Measurements from ENCODE around the gene OGDH.

The OGDH gene

GRCh38 chr7:44639671-44640321 lies 33.4 kb downstream of the OGDH start:
- Histone ChIP-seq H3K27me3 (ENCODE audit: insufficient read depth, low read length) (no peaks in the 10 kb centered on the region), H3K4me1 (ENCODE audit: insufficient read depth, low read length) (peaks cover 25% of the 10 kb centered on the region), H3K4me3 (ENCODE audit: low read length) (peak overlapping the region; percentile 19), H2AFZ (ENCODE audit: low read depth, low read length) (peak overlapping the region; percentile 8), H3K36me3 (ENCODE audit: insufficient read depth, low read length) (no peaks in the 10 kb centered on the region), H3K9me3 (ENCODE audit: low read length) (no peaks in the 10 kb centered on the region)

DNA sequence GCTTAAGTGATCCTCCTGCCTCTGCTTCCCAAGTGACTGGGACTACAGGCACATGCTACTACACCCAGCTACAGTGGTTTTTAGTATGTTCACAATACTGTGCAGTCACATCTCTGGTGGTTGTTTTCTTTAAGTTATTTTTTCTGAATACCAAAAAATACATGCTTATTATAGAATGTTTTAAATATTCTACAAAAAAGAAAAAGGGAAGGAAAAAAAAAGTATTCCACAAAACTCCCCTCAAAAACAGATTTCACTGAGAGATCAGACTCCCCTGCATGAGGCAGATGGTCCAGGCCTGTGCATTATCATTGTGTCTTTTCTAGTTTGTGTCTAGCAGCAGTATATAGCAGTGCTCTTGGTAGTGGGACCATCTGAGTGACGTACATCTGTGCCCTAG lies 36.8 kb downstream of the OGDH start:
- no peaks in the 10 kb centered on the region for H3K27me3 ChIP-seq (ENCODE audit: insufficient read depth, low read length)
- H3K4me3 ChIP-seq (ENCODE audit: low read length) = no peak overlapping the region
- H3K4me1 ChIP-seq (ENCODE audit: insufficient read depth, low read length) = peaks cover 20% of the 10 kb centered on the region
- no peak overlapping the region for H2AFZ ChIP-seq (ENCODE audit: low read depth, low read length)
- no peaks in the 10 kb centered on the region for H3K9me3 ChIP-seq (ENCODE audit: low read length)
- H3K36me3 ChIP-seq (ENCODE audit: insufficient read depth, low read length) = peaks cover 16% of the 10 kb centered on the region

GRCh38 chr7:44645254-44645653 lies 38.8 kb downstream of the OGDH start:
- Histone ChIP-seq H3K9me3 (ENCODE audit: low read length) (no peaks in the 10 kb centered on the region), H3K36me3 (ENCODE audit: insufficient read depth, low read length) (peaks cover 24% of the 10 kb centered on the region), H3K4me1 (ENCODE audit: insufficient read depth, low read length) (no peaks in the 10 kb centered on the region), H2AFZ (ENCODE audit: low read depth, low read length) (no peak overlapping the region), H3K4me3 (ENCODE audit: low read length) (no peak overlapping the region), H3K27me3 (ENCODE audit: insufficient read depth, low read length) (no peaks in the 10 kb centered on the region)

- no peak overlapping the region for H2AFZ ChIP-seq (ENCODE audit: low read depth, low read length)
- H3K4me3 ChIP-seq (ENCODE audit: low read length) = no peak overlapping the region
- H3K9me3 ChIP-seq (ENCODE audit: low read length) = no peaks in the 10 kb centered on the region
- no peaks in the 10 kb centered on the region for H3K27me3 ChIP-seq (ENCODE audit: insufficient read depth, low read length)
- no peaks in the 10 kb centered on the region for H3K4me1 ChIP-seq (ENCODE audit: insufficient read depth, low read length)
- H3K36me3 ChIP-seq (ENCODE audit: insufficient read depth, low read length) = peaks cover 27% of the 10 kb centered on the region
These were observed 39.3 kb downstream of the OGDH start for GRCh38 chr7:44645696-44646095.

DNA sequence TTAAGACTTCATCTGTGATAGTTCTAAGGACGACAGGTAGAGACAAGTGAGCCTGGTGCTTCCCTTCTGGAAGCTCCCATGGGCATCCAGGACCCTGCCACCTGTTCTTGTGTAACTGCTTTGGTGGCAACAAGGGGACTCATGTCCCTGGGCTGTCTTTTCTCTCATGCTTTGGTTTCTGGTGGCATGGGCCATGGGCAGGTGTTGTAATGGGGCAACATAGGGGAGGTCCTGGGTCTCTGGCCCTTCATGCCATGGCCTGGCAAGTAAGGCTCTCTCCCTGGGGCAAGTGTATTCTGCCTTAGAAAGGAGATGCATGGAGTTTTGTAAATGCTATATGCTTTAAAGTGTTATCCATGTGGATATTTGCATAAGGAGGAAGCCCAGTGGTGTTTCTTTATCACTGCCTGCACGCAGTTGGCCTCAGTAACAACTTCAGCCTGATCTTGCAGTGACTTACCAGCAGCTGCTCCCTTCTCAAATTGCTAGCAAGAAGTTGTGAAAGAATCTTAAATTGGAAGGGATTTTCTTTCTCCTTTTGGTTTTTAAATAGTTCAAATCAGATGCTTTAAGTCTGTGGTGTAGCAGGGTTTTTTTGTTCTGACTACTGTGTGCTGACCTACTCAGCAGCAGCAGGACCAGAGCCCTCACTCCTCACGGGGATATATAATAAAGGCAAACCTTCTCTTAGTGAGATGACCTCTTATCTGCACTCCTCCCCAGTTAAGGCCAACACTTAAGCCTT lies 39.9 kb downstream of the OGDH start:
- Histone ChIP-seq H3K9me3 (ENCODE audit: low read length) (no peaks in the 10 kb centered on the region), H3K36me3 (ENCODE audit: insufficient read depth, low read length) (peaks cover 27% of the 10 kb centered on the region), H3K27me3 (ENCODE audit: insufficient read depth, low read length) (no peaks in the 10 kb centered on the region), H3K4me3 (ENCODE audit: low read length) (no peak overlapping the region), H2AFZ (ENCODE audit: low read depth, low read length) (no peak overlapping the region), H3K4me1 (ENCODE audit: insufficient read depth, low read length) (no peaks in the 10 kb centered on the region)

DNA sequence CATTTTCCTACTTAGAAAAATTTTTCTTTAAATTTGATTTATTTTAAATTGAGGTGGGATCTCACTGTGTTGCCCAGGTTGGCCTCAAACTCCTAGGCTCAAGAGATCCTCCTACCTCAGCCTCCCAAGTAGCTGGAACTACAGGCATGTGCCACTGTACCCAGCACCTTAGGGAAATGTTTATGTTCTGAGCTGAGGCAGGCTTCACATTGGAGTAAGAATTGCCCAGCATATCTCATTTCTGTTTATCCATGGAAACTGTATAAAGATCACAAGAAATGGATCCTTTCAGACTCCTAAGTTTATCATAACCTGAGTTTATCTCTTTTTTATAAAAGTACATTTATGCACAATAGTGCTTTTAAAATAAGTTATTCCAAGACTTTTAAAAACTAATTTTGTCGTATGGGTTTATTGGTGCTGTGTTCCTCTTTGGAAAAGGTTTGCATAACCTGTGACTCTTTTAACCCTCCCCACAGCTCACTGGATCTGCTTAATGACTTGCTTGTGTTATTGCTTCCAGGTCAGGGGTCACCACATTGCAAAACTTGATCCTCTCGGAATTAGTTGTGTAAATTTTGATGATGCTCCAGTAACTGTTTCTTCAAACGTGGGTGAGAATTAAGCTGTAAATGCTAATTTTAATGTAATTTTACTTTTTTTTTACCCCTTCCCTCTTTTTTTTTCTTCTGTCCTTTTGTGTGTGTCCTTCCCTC lies 40.7 kb downstream of the OGDH start:
- H3K36me3 ChIP-seq (ENCODE audit: insufficient read depth, low read length) = peaks cover 27% of the 10 kb centered on the region
- H3K4me1 ChIP-seq (ENCODE audit: insufficient read depth, low read length) = no peaks in the 10 kb centered on the region
- no peak overlapping the region for H2AFZ ChIP-seq (ENCODE audit: low read depth, low read length)
- H3K27me3 ChIP-seq (ENCODE audit: insufficient read depth, low read length) = no peaks in the 10 kb centered on the region
- H3K4me3 ChIP-seq (ENCODE audit: low read length) = no peak overlapping the region
- H3K9me3 ChIP-seq (ENCODE audit: low read length) = no peaks in the 10 kb centered on the region

- Histone ChIP-seq H3K36me3 (ENCODE audit: insufficient read depth, low read length) (peaks cover 32% of the 10 kb centered on the region), H3K9me3 (ENCODE audit: low read length) (no peaks in the 10 kb centered on the region), H3K27me3 (ENCODE audit: insufficient read depth, low read length) (no peaks in the 10 kb centered on the region), H3K4me3 (ENCODE audit: low read length) (no peak overlapping the region), H2AFZ (ENCODE audit: low read depth, low read length) (no peak overlapping the region), H3K4me1 (ENCODE audit: insufficient read depth, low read length) (no peaks in the 10 kb centered on the region)
These were observed 41.7 kb downstream of the OGDH start for GRCh38 chr7:44647981-44648714.

- no peaks in the 10 kb centered on the region for H3K9me3 ChIP-seq (ENCODE audit: low read length)
- no peaks in the 10 kb centered on the region for H3K4me1 ChIP-seq (ENCODE audit: insufficient read depth, low read length)
- H3K4me3 ChIP-seq (ENCODE audit: low read length) = no peak overlapping the region
- H2AFZ ChIP-seq (ENCODE audit: low read depth, low read length) = no peak overlapping the region
- H3K27me3 ChIP-seq (ENCODE audit: insufficient read depth, low read length) = no peaks in the 10 kb centered on the region
- H3K36me3 ChIP-seq (ENCODE audit: insufficient read depth, low read length) = peaks cover 42% of the 10 kb centered on the region
These were observed 43.8 kb downstream of the OGDH start for GRCh38 chr7:44650242-44650641.

- Histone ChIP-seq H3K4me1 (ENCODE audit: insufficient read depth, low read length) (no peaks in the 10 kb centered on the region), H3K27me3 (ENCODE audit: insufficient read depth, low read length) (no peaks in the 10 kb centered on the region), H3K4me3 (ENCODE audit: low read length) (no peak overlapping the region), H3K36me3 (ENCODE audit: insufficient read depth, low read length) (peaks cover 43% of the 10 kb centered on the region), H2AFZ (ENCODE audit: low read depth, low read length) (no peak overlapping the region), H3K9me3 (ENCODE audit: low read length) (no peaks in the 10 kb centered on the region)
These were observed 44.3 kb downstream of the OGDH start for GRCh38 chr7:44650772-44651171.

GRCh38 chr7:44652535-44652934 lies 46.1 kb downstream of the OGDH start:
- Histone ChIP-seq H3K4me3 (ENCODE audit: low read length) (no peak overlapping the region), H3K4me1 (ENCODE audit: insufficient read depth, low read length) (no peaks in the 10 kb centered on the region), H3K36me3 (ENCODE audit: insufficient read depth, low read length) (peaks cover 51% of the 10 kb centered on the region), H3K9me3 (ENCODE audit: low read length) (peaks cover 5% of the 10 kb centered on the region), H3K27me3 (ENCODE audit: insufficient read depth, low read length) (no peaks in the 10 kb centered on the region), H2AFZ (ENCODE audit: low read depth, low read length) (no peak overlapping the region)

DNA sequence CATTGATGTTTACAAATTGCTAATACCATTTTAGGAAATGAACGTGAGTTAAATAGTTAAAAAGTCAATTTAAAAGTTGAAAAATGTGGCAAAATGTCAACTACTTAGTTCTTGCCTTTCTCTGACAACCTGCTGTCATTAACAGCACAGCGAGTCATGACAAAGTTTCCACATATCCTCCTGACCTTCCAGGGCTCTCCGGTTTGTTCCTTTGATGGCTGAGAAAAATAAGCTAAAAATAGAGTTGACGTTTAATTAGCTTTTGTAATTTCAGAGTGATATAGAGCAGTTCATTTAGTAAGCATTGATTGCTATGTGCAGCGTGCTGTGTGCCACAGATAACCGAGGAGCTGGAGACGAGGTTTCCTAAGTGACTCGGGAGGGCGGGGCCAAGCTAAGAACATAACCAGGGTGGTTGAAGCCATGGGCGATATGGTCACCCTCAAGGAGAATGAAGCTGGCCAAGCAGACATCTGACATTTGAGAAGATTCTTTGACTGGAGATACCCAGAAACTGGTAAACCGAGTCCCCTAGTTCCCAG lies 47.9 kb downstream of the OGDH start:
- peaks cover 7% of the 10 kb centered on the region for H3K9me3 ChIP-seq (ENCODE audit: low read length)

DNA sequence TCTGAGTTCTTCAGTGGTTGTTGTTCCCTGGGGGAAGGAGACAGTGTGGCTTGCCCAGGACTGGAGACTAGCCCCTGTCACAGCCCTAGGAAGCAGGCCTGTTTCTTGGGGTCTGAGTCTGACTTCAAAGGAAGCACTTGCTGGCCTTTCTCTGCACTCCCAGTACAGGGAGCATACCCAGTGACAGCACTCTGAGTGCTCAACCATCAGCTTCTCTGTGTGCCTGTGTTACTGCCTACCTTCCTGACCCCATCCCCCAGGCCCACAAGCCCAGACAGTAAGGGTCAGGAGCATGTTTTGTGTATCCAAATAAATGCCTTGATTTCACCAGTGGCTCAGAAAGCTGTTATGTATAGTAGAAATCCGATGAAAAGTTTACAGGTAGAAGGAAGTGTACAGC lies 48.9 kb downstream of the OGDH start:
- Histone ChIP-seq H3K4me1 (ENCODE audit: insufficient read depth, low read length) (no peaks in the 10 kb centered on the region), H3K27me3 (ENCODE audit: insufficient read depth, low read length) (no peaks in the 10 kb centered on the region), H3K9me3 (ENCODE audit: low read length) (peaks cover 7% of the 10 kb centered on the region), H3K36me3 (ENCODE audit: insufficient read depth, low read length) (peaks cover 44% of the 10 kb centered on the region), H2AFZ (ENCODE audit: low read depth, low read length) (no peak overlapping the region), H3K4me3 (ENCODE audit: low read length) (no peak overlapping the region)

More for the DNA sequence above, 47.9 kb downstream of the OGDH start:
- Histone ChIP-seq H3K4me3 (ENCODE audit: low read length) (no peak overlapping the region), H2AFZ (ENCODE audit: low read depth, low read length) (no peak overlapping the region), H3K27me3 (ENCODE audit: insufficient read depth, low read length) (no peaks in the 10 kb centered on the region), H3K36me3 (ENCODE audit: insufficient read depth, low read length) (peaks cover 53% of the 10 kb centered on the region), H3K4me1 (ENCODE audit: insufficient read depth, low read length) (no peaks in the 10 kb centered on the region)
